HL-60 (cell line): ENCODE measurements around the gene DNLZ.

Experiments used
- GABPA ChIP-seq: IDR thresholded peaks from 2 replicates; pipeline ENCODE4 v1.6.1; 2012; ENCODE audit warnings: low read depth
- POLR2AphosphoS5 ChIP-seq: IDR thresholded peaks from 2 replicates; pipeline ENCODE4 v1.6.1; 2012; ENCODE audit warnings: low read depth
- SPI1 ChIP-seq: IDR thresholded peaks from 2 replicates; pipeline ENCODE4 v1.6.1; 2012; ENCODE audit warnings: low read depth, mild to moderate bottlenecking, borderline replicate concordance
- TF ChIP-seq, protein P1 (sequence below): IDR thresholded peaks from one replicate; pipeline ENCODE4 v1.5.1; 2011; ENCODE audit warnings: low read length, control low read depth, inconsistent platforms; ENCODE audit not compliant: insufficient read depth
- TF ChIP-seq, protein P2 (sequence below): IDR thresholded peaks from 2 replicates; pipeline ENCODE4 v1.6.1; 2012; ENCODE audit warnings: low read depth; ENCODE audit not compliant: insufficient replicate concordance

DNA sequence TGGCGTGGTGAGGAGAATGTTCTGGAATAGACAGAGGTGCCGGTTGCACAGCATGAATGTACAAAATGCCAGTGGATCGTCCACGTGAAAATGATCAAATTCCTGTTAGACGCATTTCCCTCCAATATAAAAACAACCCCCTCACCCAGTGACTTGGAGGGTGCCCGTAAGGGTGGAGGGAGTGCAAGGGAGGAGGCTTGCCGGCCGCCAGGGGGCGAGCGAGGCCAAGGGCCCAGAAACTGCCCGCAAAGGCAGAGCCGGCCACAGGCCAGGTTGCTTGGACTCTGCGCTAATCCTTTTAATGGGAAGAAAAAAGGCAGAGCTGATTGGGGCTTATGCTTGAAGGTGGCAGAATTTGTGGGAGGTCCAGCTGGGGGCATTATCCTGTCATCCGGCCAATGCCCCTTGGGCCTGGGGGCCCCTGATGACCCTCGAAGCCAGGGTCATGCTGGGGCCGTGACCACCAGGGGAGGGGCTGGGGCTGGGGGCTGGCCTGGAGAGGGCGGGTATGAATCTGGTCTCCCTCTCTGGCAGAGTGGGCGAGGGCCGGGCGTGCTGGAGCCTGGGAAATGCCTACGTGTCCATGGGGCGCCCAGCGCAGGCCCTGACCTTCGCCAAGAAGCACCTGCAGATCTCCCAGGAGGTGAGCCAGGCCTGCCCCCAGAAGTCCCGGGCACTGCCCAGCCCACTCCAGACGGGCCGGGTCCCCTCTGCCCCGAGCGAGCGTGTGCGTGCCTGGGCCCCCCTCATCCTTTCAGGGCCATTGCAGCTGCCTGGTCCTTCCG lies 24.2 kb downstream of the DNLZ start:
- TF ChIP-seq, protein P1, sequence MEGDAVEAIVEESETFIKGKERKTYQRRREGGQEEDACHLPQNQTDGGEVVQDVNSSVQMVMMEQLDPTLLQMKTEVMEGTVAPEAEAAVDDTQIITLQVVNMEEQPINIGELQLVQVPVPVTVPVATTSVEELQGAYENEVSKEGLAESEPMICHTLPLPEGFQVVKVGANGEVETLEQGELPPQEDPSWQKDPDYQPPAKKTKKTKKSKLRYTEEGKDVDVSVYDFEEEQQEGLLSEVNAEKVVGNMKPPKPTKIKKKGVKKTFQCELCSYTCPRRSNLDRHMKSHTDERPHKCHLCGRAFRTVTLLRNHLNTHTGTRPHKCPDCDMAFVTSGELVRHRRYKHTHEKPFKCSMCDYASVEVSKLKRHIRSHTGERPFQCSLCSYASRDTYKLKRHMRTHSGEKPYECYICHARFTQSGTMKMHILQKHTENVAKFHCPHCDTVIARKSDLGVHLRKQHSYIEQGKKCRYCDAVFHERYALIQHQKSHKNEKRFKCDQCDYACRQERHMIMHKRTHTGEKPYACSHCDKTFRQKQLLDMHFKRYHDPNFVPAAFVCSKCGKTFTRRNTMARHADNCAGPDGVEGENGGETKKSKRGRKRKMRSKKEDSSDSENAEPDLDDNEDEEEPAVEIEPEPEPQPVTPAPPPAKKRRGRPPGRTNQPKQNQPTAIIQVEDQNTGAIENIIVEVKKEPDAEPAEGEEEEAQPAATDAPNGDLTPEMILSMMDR = peak; percentile 84
- TF ChIP-seq, protein P2, sequence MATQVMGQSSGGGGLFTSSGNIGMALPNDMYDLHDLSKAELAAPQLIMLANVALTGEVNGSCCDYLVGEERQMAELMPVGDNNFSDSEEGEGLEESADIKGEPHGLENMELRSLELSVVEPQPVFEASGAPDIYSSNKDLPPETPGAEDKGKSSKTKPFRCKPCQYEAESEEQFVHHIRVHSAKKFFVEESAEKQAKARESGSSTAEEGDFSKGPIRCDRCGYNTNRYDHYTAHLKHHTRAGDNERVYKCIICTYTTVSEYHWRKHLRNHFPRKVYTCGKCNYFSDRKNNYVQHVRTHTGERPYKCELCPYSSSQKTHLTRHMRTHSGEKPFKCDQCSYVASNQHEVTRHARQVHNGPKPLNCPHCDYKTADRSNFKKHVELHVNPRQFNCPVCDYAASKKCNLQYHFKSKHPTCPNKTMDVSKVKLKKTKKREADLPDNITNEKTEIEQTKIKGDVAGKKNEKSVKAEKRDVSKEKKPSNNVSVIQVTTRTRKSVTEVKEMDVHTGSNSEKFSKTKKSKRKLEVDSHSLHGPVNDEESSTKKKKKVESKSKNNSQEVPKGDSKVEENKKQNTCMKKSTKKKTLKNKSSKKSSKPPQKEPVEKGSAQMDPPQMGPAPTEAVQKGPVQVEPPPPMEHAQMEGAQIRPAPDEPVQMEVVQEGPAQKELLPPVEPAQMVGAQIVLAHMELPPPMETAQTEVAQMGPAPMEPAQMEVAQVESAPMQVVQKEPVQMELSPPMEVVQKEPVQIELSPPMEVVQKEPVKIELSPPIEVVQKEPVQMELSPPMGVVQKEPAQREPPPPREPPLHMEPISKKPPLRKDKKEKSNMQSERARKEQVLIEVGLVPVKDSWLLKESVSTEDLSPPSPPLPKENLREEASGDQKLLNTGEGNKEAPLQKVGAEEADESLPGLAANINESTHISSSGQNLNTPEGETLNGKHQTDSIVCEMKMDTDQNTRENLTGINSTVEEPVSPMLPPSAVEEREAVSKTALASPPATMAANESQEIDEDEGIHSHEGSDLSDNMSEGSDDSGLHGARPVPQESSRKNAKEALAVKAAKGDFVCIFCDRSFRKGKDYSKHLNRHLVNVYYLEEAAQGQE = no peak
- TF ChIP-seq GABPA = no peak
- no peak for TF ChIP-seq SPI1
- no peak for TF ChIP-seq POLR2AphosphoS5
